Fibroblast of skin of scalp (primary cell): Measurements from ENCODE around the gene DOK5. TPM values are rescaled to one million over a fixed set of nuclear protein-coding genes. Genes with fewer than 3 reads are reported as not detected.
"Not testable (repeated sequence)": the region's sequence is repeated elsewhere in the genome, so short reads cannot be mapped to it uniquely, and the experiment has no call there.

Experiments used
- DNase-seq: peaks from one replicate; pipeline ENCODE4 v3.0.0-alpha.2; 2013
- polyA plus RNA-seq, 2 experiments: library from polyadenylated mRNA; unstranded; fragments of 120-200 nt; gene quantifications; one replicate each; pipeline ENCODE4 v1.2.1, GENCODE V29; 2013; ENCODE audit not compliant: insufficient read length in 2 of 2

DOK5 gene
- polyA plus RNA-seq (2013, experiment 1 of 2; ENCODE audit: insufficient read length) = 38.2 TPM
- polyA plus RNA-seq (2013, experiment 2 of 2; ENCODE audit: insufficient read length) = 36.7 TPM

GRCh38 chr20:54475334-54476168 lies at the start of gene DOK5:
TSS of gene DOK5 (plus strand) at chr20:54475593. CDS start at chr20:54475947, 354 bp downstream.
- peak; percentile 81 for DNase-seq

DNA sequence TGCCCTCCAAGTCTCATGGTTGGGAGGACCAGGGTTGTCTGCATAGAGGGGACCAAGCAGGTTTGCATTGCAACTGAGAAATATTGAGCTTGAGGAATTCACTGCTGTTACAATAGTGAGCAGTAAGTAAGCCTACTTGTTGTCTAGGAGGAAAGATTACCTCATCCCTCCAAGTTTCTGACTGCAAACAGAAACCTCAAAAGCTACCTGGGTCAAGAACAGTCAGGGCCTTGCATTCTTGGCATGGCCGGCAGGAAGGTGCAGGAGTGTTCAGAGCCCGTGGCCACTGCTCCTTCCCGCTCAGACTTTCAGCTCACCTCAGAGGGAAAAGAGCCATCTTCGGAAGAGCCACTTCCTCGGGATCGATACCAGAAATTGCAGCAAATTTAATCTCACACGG lies 46.0 kb upstream of the DOK5 start:
- no peak for DNase-seq

- DNase-seq = no peak
These were observed 44.0 kb upstream of the DOK5 start for GRCh38 chr20:54431156-54431944.

- no peak for DNase-seq
These were observed 42.4 kb upstream of the DOK5 start for GRCh38 chr20:54432966-54433365.

DNA sequence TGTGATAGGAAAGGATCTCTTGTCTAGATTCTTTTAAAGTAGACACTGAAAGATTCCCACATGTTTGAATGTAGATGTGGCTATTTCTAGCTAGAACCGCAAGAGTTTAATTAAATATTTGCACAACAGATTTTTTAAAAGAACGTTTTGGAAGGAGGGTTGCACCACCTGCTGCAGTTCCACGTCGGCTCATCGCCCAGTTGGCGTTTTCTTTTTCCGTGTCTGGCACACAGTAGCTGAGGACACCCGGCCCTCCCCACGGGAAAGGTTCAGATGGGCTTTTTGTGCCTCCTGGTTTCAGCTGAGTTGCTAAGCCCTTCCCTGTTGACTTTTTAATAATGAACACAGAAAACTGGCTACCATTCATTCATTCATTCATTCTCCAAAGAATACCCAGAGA lies 41.8 kb upstream of the DOK5 start:
- DNase-seq = no peak

DNA sequence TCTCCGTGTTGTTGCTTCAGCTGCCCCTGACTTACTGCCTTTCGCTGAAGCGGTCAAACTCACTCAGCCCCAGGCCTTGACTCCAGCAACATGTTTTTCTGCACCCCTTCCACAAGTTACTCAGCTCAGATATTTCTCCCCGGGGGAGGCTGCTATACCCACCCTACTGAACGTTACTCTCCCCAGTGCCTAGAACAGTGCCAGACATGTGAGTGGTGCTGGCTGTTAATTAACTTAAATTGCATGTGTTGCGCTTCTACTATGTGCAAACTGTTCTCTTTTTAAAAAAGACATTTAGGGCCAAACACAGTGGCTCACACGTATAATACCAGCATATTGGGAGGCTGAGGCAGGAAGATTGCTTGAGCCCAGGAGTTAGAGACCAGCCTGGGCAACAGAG lies 41.2 kb upstream of the DOK5 start:
- DNase-seq = no peak

DNA sequence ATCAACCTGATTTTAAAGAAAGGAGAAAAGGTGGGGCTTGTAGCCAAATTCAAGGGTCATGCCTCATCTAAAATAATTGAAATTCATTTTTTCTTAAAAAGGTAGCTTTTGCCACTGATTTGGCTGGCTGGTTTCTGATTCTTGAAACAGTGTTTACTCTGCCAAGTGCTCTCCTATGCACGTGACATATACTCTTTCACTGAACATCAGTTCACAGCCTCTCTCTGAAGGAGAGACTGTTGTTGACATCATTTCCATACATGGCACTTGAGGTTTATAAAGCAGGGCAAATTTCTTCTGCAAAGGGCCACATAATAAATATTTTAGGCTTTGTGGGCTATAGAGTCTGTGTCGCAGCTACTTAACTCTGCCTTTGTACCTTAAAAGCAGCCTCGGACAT lies 40.4 kb upstream of the DOK5 start:
- DNase-seq = no peak

DNA sequence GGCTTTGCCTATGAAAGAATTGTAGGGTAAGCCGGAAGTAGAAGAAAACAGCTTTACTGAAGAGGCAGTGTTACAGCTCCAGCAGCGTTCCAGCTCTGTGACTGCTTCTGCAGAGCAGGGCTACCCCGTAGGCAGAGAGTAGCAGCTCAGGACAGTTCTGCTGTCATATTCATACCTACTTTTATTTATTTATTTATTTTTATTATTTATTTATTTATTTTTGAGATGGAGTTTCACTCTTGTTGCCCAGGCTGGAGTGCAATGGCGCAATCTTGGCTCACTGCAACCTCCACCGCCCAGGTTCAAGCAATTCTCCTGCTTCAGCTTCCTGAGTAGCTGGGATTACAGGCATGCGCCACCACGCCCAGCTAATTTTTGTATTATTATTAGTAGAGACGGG lies 39.0 kb upstream of the DOK5 start:
- not testable (repeated sequence) for DNase-seq

- DNase-seq = peak; percentile 1
These were observed 37.2 kb upstream of the DOK5 start for GRCh38 chr20:54438166-54438565.

DNA sequence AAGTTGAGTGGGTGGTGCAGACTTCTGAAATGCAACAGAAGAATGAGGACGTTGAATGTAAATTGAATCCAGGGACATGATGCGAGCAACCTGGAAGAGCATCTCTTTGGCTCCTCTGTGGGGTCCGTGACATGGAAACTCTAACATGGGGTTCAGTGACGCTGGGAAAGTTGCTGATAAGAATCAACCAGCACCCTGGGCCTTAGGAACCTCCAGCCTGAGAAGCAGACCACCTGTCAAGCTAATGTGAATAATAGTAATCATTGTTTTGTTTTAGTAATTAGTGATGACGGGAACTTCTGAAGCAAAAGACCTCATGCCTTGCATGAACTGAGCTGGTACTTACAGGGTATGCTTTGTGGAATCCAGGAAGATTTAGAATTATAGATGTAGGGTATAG lies 25.2 kb upstream of the DOK5 start:
- DNase-seq = no peak

GRCh38 chr20:54451171-54451570 lies 24.2 kb upstream of the DOK5 start:
- no peak for DNase-seq

GRCh38 chr20:54452277-54452676 lies 23.1 kb upstream of the DOK5 start:
- no peak for DNase-seq

DNA sequence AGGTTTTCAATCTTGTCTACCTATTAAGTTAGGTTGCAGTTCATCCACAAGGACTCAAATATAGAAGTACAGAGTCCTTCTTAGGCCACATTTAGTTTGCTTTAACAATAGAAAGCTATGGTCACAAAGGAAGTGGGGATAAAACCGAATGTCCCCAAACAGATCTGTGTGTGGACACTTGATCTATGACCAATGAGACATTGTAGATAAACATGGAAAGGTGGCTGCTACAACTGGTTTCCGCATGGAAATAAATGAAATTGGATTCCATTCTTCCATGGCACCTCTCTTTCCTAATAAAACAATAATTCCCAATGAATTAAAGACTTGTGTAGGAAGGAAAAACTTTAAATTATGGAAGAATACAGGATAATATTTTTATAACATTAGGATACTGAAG lies 20.4 kb upstream of the DOK5 start:
- DNase-seq = no peak

- DNase-seq = no peak
These were observed 19.0 kb upstream of the DOK5 start for GRCh38 chr20:54456423-54456822.

DNA sequence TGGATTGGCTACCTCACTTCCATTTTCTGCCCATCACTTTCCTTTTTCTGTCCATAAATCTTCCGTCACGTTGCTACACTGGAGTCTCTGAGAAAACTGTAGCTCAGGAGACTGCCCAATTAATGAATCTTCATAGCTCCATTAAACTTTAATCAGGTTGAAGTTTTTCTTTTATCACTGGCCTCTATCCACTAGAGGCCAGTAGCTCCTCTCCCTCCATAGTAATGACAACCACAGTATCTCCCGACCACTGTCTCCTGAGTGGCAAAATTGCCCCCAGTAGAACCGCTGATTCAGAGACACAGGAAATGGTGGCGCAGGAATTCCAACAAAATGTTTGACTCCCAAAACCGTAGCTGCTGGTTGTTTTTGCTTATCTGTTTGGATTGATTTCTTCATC lies 18.4 kb upstream of the DOK5 start:
- DNase-seq = peak; percentile 22

DNA sequence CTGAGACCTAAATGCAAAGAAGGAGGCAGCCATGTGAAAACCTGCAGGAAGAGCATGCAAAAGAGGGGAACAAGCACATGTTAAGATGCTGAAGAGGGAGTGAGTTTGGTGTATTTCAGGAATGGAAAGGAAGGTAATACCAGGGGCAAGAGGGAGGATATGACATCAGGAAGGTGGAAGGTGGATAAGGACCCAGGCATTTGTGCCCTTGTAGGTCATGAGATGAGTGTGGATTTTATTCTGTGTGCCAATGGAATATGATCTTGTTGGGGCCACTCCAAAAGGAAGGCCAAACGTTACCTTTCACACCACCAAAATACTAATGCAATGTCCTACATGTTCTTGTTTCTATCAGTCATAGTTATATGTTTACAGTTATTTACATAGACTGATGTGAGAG lies 17.2 kb upstream of the DOK5 start:
- DNase-seq = no peak

GRCh38 chr20:54459279-54459678 lies 16.1 kb upstream of the DOK5 start:
- DNase-seq = no peak

DNA sequence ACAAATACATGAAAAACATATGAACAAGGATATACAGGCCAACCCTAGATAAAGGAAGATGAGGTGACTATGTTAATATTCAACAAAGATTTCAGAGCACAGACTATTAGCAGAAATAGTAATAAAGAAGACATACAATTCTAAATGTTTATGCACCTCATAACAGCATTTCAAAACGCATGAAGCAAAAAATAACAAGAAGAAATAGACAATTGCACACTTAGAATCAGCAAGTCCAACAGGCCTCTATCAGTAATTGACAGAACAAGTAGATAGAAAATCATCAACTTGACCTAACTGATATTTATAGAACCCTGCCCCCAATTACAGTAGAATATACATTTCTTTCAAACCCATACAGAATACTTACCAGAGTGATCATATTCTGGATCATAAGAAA lies 11.4 kb upstream of the DOK5 start:
- DNase-seq = no peak

DNA sequence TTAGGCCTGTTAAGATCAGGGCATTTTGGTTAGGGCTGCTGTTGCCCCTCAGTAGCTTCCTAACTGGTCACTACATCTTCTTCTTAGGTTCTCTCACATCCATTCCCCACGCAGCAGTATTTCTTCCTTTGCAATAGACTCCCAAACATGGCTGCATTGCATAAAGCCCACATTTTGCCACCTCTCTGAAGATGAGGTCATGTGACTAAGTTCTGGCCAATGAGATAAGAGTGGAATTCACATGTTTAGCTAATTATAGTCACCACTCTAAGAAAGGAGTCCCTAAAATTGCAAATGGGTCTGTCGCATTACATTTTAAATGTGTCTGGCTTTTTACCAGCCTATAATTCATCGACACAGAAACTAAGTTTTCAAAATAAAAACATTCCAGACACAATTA lies 9.3 kb upstream of the DOK5 start:
- DNase-seq = no peak

DNA sequence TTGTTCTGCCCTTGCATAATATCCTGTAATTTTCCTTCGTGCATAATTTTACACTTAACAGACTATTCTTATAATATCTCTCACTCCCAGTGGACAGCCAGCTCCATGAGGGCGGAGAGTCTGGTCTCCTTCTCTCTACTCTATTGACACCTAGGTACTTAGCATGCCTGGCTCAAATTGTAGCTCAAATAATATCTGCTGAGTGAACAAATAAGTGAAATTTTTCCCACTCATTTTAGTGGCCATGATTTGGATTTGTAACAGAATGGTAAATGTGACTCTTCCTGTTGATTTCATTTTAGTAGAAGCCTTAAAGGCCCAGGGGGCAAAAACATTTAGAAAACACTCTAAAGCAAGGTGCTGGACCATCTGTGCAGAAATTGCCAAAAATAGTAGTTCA lies 7.8 kb upstream of the DOK5 start:
- no peak for DNase-seq

GRCh38 chr20:54468082-54468481 lies 7.3 kb upstream of the DOK5 start:
- DNase-seq = peak; percentile 38

GRCh38 chr20:54469293-54469692 lies 6.1 kb upstream of the DOK5 start:
- DNase-seq = no peak

GRCh38 chr20:54469952-54470351 lies 5.4 kb upstream of the DOK5 start:
- DNase-seq = no peak

- no peak for DNase-seq
These were observed 4.7 kb upstream of the DOK5 start for GRCh38 chr20:54470697-54471096.
